K562 (cell line): ENCODE results near the gene ENPP6. TPM values are rescaled to one million over a fixed set of nuclear protein-coding genes. Genes with fewer than 3 reads are reported as not detected.

Source experiments
- ATAC-seq: fragments of 200-7000 bp; cut with Tn5 transposase; 3 replicates; pipeline ENCODE4 v1.9.1; 2020; ENCODE audit warnings: moderate library complexity
- BruUV-seq: library from RNA; stranded (reverse); fragments of 400-500 nt; replicated peaks from 2 replicates; lab custom pipeline; 2021; lab: Mats Ljungman, UMichigan
- CTCF ChIA-PET: fragments of 300-600 bp; formaldehyde crosslinking; extraction: SDS; loops from one replicate; lab custom pipeline; 2021; ENCODE audit warnings: low intra/inter-chr PET ratio; lab: Yijun Ruan, JAX
- POLR2A ChIA-PET: fragments of 300-600, 350-650 bp; sonication (Branson Sonifier 250); formaldehyde crosslinking; extraction: SDS; loops from one replicate; lab custom pipeline; 2021; ENCODE audit warnings: antibody characterized with exemption, inconsistent platforms; lab: Yijun Ruan, JAX
- DNase-seq, 4 experiments: peaks; one replicate each; pipeline versions ENCODE4 v3.0.0 to v3.0.0-alpha.2; 2011 to 2018; ENCODE audit warnings: low spot score in 3 of 4, mixed read lengths in 3 of 4; ENCODE audit errors: extremely low read depth in 1 of 4
- FAIRE-seq: peaks from 2 replicates; lab custom pipeline; 2011; peaks lifted over from hg19 to GRCh38; lab: Jason Lieb, UNC
- H2AFZ ChIP-seq: 2 replicates; pipeline ENCODE4 v1.6.0; 2011; ENCODE audit warnings: low read depth, low read length, control low read depth, inconsistent platforms
- H3K27ac ChIP-seq: fragments of 200-600 bp; 3 replicates; pipeline ENCODE4 v1.8.0; 2011; ENCODE audit warnings: low read depth, mild to moderate bottlenecking, control low read depth, inconsistent platforms, low read length, moderate library complexity, mixed read lengths; ENCODE audit errors: extremely low read depth
- H3K27me3 ChIP-seq, 2 experiments: fragments of 300-600 bp in 1 of 2; 2 replicates in 1 of 2; 3 replicates in 1 of 2; pipeline versions ENCODE4 v1.6.0 to v1.8.0; 2011; ENCODE audit warnings: inconsistent platforms in 2 of 2, low read length in 2 of 2, mild to moderate bottlenecking in 1 of 2, mixed read lengths in 1 of 2, moderate library complexity in 1 of 2; ENCODE audit not compliant: control insufficient read depth in 2 of 2, insufficient read depth in 2 of 2
- H3K36me3 ChIP-seq: fragments of 300-600 bp; 3 replicates; pipeline ENCODE4 v1.8.0; 2011; ENCODE audit warnings: mild to moderate bottlenecking, low read length, inconsistent platforms; ENCODE audit not compliant: control insufficient read depth, insufficient read depth
- H3K4me1 ChIP-seq, 2 experiments: fragments of 200-600 bp in 1 of 2; replicated peaks in 1 of 2; 2 replicates in 1 of 2; 3 replicates in 1 of 2; pipeline versions ENCODE4 v1.5.1 to v1.8.0; 2011; ENCODE audit warnings: inconsistent platforms in 2 of 2, low read length in 2 of 2, mild to moderate bottlenecking in 1 of 2, mixed read lengths in 1 of 2, moderate library complexity in 1 of 2; ENCODE audit not compliant: control insufficient read depth in 2 of 2, insufficient read depth in 2 of 2
- H3K4me2 ChIP-seq: 2 replicates; pipeline ENCODE4 v1.6.1; 2011; ENCODE audit warnings: low read length, control low read depth, inconsistent platforms, mixed read lengths; ENCODE audit not compliant: insufficient read depth
- H3K4me3 ChIP-seq: fragments of 200-600 bp; sonication (generic), shearing (Covaris generic); 2 replicates; pipeline ENCODE4 v1.5.1; 2016; ENCODE audit warnings: control low read depth, inconsistent platforms
- H3K79me2 ChIP-seq: fragments of 200-600 bp; 3 replicates; pipeline ENCODE4 v1.8.0; 2011; ENCODE audit warnings: low read length, inconsistent platforms; ENCODE audit not compliant: control insufficient read depth, insufficient read depth
- H3K9ac ChIP-seq, 2 experiments: 2 replicates each; pipeline versions ENCODE4 v1.6.0 to v1.6.1; 2011; ENCODE audit warnings: low read depth in 2 of 2, low read length in 2 of 2, control low read depth in 1 of 2, inconsistent platforms in 1 of 2, mild to moderate bottlenecking in 1 of 2, mixed read lengths in 1 of 2; ENCODE audit not compliant: insufficient read depth in 1 of 2
- H3K9me1 ChIP-seq: one replicate; pipeline ENCODE4 v1.6.0; 2011; ENCODE audit warnings: inconsistent platforms, mild to moderate bottlenecking, low read length, moderate library complexity; ENCODE audit not compliant: control insufficient read depth, insufficient read depth
- H3K9me3 ChIP-seq: replicated peaks from 2 replicates; pipeline ENCODE4 v1.5.1; 2011; ENCODE audit warnings: low read depth, low read length, inconsistent platforms; ENCODE audit not compliant: control insufficient read depth, insufficient read depth
- H4K20me1 ChIP-seq: replicated peaks from 2 replicates; pipeline ENCODE4 v1.6.1; 2011; ENCODE audit warnings: low read length, inconsistent platforms, mixed read lengths; ENCODE audit not compliant: control insufficient read depth, insufficient read depth
- FOXJ3 ChIP-seq: sonication (generic); formaldehyde crosslinking; IDR thresholded peaks from 2 replicates; pipeline ENCODE4 v1.4.0; 2020; ENCODE audit warnings: mild to moderate bottlenecking, missing genetic modification reagents
- NFATC3 ChIP-seq: fragments of 450-650 bp; IDR thresholded peaks from 2 replicates; pipeline ENCODE4 v1.6.1; 2017; ENCODE audit warnings: mild to moderate bottlenecking
- PPARD ChIP-seq: fragments of 250-450 bp; sonication (Bioruptor Pico); IDR thresholded peaks from 2 replicates; pipeline ENCODE4 v1.8.0; 2022; ENCODE audit warnings: inconsistent platforms, mild to moderate bottlenecking, moderate library complexity
- RBFOX2 ChIP-seq: fragments of 200-400 bp; formaldehyde crosslinking; IDR thresholded peaks from 2 replicates; pipeline ENCODE4 v1.6.1; 2017; ENCODE audit warnings: low read depth, mild to moderate bottlenecking, low read length, moderate library complexity
- SMARCC2 ChIP-seq: fragments of 450-650 bp; IDR thresholded peaks from 2 replicates; pipeline ENCODE4 v1.6.1; 2017; ENCODE audit warnings: antibody characterized with exemption, moderate library complexity, mild to moderate bottlenecking, low read depth
- SRSF9 ChIP-seq: fragments of 200-400 bp; formaldehyde crosslinking; IDR thresholded peaks from 2 replicates; pipeline ENCODE4 v1.6.1; 2017; ENCODE audit warnings: low read depth, low read length, borderline replicate concordance
- ZC3H11A ChIP-seq: IDR thresholded peaks from 2 replicates; pipeline ENCODE4 v1.6.1; 2012; ENCODE audit warnings: low read depth, low read length, improper control_type of control experiment
- ZKSCAN3 ChIP-seq: fragments of 250-450 bp; sonication (Bioruptor Pico); IDR thresholded peaks from 2 replicates; pipeline ENCODE4 v1.4.0; 2020
- ZNF239 ChIP-seq: fragments of 250-450 bp; sonication (Bioruptor Pico); IDR thresholded peaks from 2 replicates; pipeline ENCODE4 v1.4.0; 2020; ENCODE audit warnings: mild to moderate bottlenecking
- WGBS: fragments of 100-300 bp; shearing (Covaris generic); methylation state at CpG from one replicate; pipeline ENCODE4 v1.1.6; 2016; ENCODE audit warnings: low coverage, mixed read lengths; ENCODE audit not compliant: insufficient coverage; ENCODE audit errors: missing lambda C conversion rate; 5-methylcytosine and 5-hydroxymethylcytosine counted together
- in situ Hi-C: fragments of 300-500 bp; cut with MboI; formaldehyde crosslinking; loops from 4 replicates; pipeline ENCODE4 v1.15.0; 2018; ENCODE audit warnings: inconsistent platforms, mixed read lengths
- intact Hi-C: fragments of 100-400 bp; cut with micrococcal nuclease; formaldehyde crosslinking; loops from 2 replicates; pipeline ENCODE4 v1.14.2; 2022
- polyA plus RNA-seq, 8 experiments: library from polyadenylated mRNA; depleted of rRNA in 4 of 8; stranded (reverse) in 5 of 8; unstranded in 3 of 8; fragments of >200 nt; fragmentation: Nextera tagmentation in 2 of 8; fragmentation: Illumina TruSeq in 1 of 8; extraction: Ambion mirVana in 2 of 8; extraction: Trizol in 1 of 8; gene quantifications; 2 replicates each; pipeline versions ENCODE4 v1.2.1 to v1.2.3, GENCODE V29; 2011 to 2014; ENCODE audit warnings: inconsistent platforms in 1 of 8, missing spikeins in 1 of 8
- total RNA-seq, 7 experiments: library from RNA; depleted of rRNA in 6 of 7; stranded (reverse); fragments of >200 nt in 6 of 7; fragmentation: Illumina TruSeq in 2 of 7; extraction: Trizol in 2 of 7; gene quantifications; 2 replicates each; pipeline versions ENCODE4 v1.2.1 to v1.2.3, GENCODE V29; 2011 to 2021; ENCODE audit warnings: low replicate concordance in 1 of 7
- TF ChIP-seq, protein P1 (sequence below): fragments of 250-450 bp; sonication (Bioruptor Pico); IDR thresholded peaks from 2 replicates; pipeline ENCODE4 v1.5.1; 2021; ENCODE audit warnings: mild to moderate bottlenecking
- TF ChIP-seq, protein P2 (sequence below): IDR thresholded peaks from 3 replicates; pipeline ENCODE4 v1.6.1; 2011; ENCODE audit warnings: borderline replicate concordance, mild to moderate bottlenecking; ENCODE audit not compliant: insufficient read length, insufficient read depth
- TF ChIP-seq, protein P3 (sequence below): fragments of 250-450 bp; sonication (Bioruptor Pico); IDR thresholded peaks from 2 replicates; pipeline ENCODE4 v1.9.0; 2021; ENCODE audit warnings: mild to moderate bottlenecking
- TF ChIP-seq, protein P4 (sequence below): IDR thresholded peaks from 3 replicates; pipeline ENCODE4 v1.6.1; 2011; ENCODE audit warnings: borderline replicate concordance, mild to moderate bottlenecking, moderate library complexity; ENCODE audit not compliant: insufficient read length; ENCODE audit errors: extremely low read depth

The ENPP6 gene
- total and polyA plus RNA-seq, 9 of the 15 experiments (the other 6 are each of a cell fraction or from before 2014, with no cell fraction given), result 0.29 TPM; not detected in 8

DNA sequence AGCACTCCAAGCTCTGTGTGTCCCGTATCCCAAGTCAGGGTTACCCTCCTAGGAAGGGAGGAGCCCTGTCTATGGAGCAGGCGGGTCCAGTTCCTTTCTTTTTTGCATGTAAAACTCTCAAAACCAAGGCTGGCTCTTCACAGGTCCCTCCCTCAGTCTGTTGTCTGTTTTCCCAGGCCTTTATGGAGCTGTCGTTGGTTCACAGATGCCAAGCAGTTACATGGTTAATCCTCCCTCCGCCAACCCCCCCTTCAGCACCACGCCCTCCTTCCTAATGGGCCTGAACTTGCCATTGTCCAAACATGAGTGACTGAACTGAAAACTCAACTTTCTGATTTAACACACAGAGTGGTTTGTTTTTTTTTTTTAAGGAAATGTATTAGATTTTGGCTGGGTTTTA lies 164.2 kb downstream of the ENPP6 start:
- in situ Hi-C loops, result no loop called here
- no peak overlapping the region for H3K4me2 ChIP-seq
- DNase-seq (no peak), ATAC-seq (no peak), FAIRE-seq (no peak)
- BruUV-seq, result no TSS peak
- H3K27me3 ChIP-seq, result peaks cover 0 to 17% of the 10 kb centered on the region in 2 experiments; a peak in 3 of 5 replicates
- no peaks in the 10 kb centered on the region for H3K79me2 ChIP-seq
- H3K9ac ChIP-seq, result no peak overlapping the region
- H3K4me3 ChIP-seq, result no peak overlapping the region
- intact Hi-C loops, result no loop called here
- CTCF ChIA-PET, result no interaction called here
- no peaks in the 10 kb centered on the region for H3K9me3 ChIP-seq
- POLR2A ChIA-PET, result no interaction called here
- no peaks in the 10 kb centered on the region for H4K20me1 ChIP-seq
- no peaks in the 10 kb centered on the region for H3K36me3 ChIP-seq
- H3K4me1 ChIP-seq, result no peaks in the 10 kb centered on the region
- no peaks in the 10 kb centered on the region for H3K9me1 ChIP-seq
- no peak overlapping the region for H2AFZ ChIP-seq
- TF ChIP-seq, protein P1, sequence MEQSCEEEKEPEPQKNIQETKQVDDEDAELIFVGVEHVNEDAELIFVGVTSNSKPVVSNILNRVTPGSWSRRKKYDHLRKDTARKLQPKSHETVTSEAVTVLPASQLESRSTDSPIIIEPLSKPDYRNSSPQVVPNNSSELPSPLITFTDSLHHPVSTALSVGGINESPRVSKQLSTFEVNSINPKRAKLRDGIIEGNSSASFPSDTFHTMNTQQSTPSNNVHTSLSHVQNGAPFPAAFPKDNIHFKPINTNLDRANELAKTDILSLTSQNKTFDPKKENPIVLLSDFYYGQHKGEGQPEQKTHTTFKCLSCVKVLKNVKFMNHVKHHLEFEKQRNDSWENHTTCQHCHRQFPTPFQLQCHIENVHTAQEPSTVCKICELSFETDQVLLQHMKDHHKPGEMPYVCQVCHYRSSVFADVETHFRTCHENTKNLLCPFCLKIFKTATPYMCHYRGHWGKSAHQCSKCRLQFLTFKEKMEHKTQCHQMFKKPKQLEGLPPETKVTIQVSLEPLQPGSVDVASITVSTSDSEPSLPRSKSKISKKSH (CRISPR knock-in tag), result no peak
- TF ChIP-seq, protein P2, sequence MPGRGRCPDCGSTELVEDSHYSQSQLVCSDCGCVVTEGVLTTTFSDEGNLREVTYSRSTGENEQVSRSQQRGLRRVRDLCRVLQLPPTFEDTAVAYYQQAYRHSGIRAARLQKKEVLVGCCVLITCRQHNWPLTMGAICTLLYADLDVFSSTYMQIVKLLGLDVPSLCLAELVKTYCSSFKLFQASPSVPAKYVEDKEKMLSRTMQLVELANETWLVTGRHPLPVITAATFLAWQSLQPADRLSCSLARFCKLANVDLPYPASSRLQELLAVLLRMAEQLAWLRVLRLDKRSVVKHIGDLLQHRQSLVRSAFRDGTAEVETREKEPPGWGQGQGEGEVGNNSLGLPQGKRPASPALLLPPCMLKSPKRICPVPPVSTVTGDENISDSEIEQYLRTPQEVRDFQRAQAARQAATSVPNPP, result no peak
- TF ChIP-seq ZC3H11A (no peak), RBFOX2 (no peak), PPARD (CRISPR knock-in tag) (no peak), SMARCC2 (no peak), ZKSCAN3 (no peak), FOXJ3 (CRISPR knock-in tag) (no peak), ZNF239 (CRISPR knock-in tag) (no peak), SRSF9 (no peak), NFATC3 (no peak)
- TF ChIP-seq, protein P3, sequence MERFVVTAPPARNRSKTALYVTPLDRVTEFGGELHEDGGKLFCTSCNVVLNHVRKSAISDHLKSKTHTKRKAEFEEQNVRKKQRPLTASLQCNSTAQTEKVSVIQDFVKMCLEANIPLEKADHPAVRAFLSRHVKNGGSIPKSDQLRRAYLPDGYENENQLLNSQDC (CRISPR knock-in tag), result no peak
- TF ChIP-seq, protein P4, sequence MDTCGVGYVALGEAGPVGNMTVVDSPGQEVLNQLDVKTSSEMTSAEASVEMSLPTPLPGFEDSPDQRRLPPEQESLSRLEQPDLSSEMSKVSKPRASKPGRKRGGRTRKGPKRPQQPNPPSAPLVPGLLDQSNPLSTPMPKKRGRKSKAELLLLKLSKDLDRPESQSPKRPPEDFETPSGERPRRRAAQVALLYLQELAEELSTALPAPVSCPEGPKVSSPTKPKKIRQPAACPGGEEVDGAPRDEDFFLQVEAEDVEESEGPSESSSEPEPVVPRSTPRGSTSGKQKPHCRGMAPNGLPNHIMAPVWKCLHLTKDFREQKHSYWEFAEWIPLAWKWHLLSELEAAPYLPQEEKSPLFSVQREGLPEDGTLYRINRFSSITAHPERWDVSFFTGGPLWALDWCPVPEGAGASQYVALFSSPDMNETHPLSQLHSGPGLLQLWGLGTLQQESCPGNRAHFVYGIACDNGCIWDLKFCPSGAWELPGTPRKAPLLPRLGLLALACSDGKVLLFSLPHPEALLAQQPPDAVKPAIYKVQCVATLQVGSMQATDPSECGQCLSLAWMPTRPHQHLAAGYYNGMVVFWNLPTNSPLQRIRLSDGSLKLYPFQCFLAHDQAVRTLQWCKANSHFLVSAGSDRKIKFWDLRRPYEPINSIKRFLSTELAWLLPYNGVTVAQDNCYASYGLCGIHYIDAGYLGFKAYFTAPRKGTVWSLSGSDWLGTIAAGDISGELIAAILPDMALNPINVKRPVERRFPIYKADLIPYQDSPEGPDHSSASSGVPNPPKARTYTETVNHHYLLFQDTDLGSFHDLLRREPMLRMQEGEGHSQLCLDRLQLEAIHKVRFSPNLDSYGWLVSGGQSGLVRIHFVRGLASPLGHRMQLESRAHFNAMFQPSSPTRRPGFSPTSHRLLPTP, result no peak
- no peak overlapping the region for H3K27ac ChIP-seq
- 0% methylated on average over 5 of the region's 5 CpGs for WGBS
